Activated CD4-positive, alpha-beta T cell treated with anti-CD3 and anti-CD28 coated beads for 4 hours (primary cell): ENCODE data around the gene DCT.

Source experiments
- DNase-seq, 2 donors: peaks; one replicate each; pipeline ENCODE4 v3.0.0-alpha.2; 2020

DCT gene

GRCh38 chr13:94390881-94391280, 88.6 kb downstream of the DCT start:
- DNase-seq, result no peak

DNA sequence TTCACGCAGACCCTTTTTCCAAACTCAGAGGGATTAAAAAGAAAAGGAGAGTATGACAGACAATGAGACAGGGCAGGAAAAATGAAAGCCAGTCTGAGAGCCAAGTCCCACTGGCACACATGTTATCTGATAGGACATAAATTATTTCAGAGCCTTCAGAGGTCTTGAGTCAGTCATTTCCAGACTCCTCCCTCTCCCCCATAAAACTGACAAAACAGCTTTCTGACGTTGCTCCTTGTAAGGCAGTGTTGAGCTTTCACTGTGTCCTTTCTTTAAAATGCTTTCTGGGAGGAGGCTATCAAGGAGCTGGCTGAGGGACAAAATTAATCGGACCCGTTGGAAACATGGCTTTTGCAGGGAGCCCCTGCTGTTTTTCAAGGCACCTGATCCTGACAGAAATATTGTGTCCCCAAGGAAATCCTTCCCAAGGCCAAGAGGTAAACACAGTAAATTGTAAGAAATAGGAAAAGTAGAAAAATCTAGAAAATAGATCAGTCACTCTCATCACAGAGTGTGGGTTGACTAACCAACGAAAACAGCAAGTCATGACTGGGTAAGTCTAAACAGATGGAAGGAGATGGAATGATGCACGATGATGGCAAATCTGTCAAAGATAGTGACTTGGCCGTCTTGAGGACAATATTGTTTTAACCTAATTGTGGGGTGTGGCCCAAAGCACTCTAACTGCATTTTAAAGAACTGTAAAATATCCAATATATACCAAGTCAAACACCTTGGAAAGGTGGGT, 89.7 kb downstream of the DCT start:
- DNase-seq, result no peak

- no peak for DNase-seq
These were observed 92.4 kb downstream of the DCT start for GRCh38 chr13:94387047-94387446.
